NCI-H2227 (cell line): Measurements from ENCODE around the gene YIF1A.
"Not testable (repeated sequence)": the region's sequence is repeated elsewhere in the genome, so short reads cannot be mapped to it uniquely, and the experiment has no call there.

Experiments
- DNase-seq: peaks from one replicate; lab custom pipeline; 2025; ENCODE audit not compliant: unreplicated experiment; lab: John Stamatoyannopoulos, UW

Gene YIF1A

GRCh38 chr11:66311965-66312548 is 23.1 kb upstream of the YIF1A start:
- peak; percentile 97 for DNase-seq

GRCh38 chr11:66311470-66311964 is 22.6 kb upstream of the YIF1A start:
- DNase-seq = no peak

- DNase-seq = not testable (repeated sequence)
Measured at GRCh38 chr11:66310803-66311440, 22.0 kb upstream of the YIF1A start.

GRCh38 chr11:66310324-66310723 is 21.4 kb upstream of the YIF1A start:
- DNase-seq = no peak

- DNase-seq = no peak
Measured at GRCh38 chr11:66309475-66309874, 20.5 kb upstream of the YIF1A start.

GRCh38 chr11:66302656-66303055 is 13.7 kb upstream of the YIF1A start:
- no peak for DNase-seq

- no peak for DNase-seq
Measured at GRCh38 chr11:66299186-66299585, 10.2 kb upstream of the YIF1A start.

GRCh38 chr11:66297610-66298009 is 8.7 kb upstream of the YIF1A start:
- DNase-seq = no peak

GRCh38 chr11:66294626-66295620 is 6.0 kb upstream of the YIF1A start:
- DNase-seq = no peak

- no peak for DNase-seq
Measured at GRCh38 chr11:66293777-66294625, 5.1 kb upstream of the YIF1A start.

GRCh38 chr11:66293352-66293751 is 4.4 kb upstream of the YIF1A start:
- DNase-seq = no peak

- no peak for DNase-seq
Measured at GRCh38 chr11:66292543-66293332, 3.8 kb upstream of the YIF1A start.

- DNase-seq = peak; percentile 63
Measured at GRCh38 chr11:66291706-66292542, 3.0 kb upstream of the YIF1A start, which contains the start of gene TMEM151A. Gene TMEM151A, plus strand, starts transcription at chr11:66291894. Its CDS starts 120 bp downstream, at chr11:66292014.

- peak; percentile 63 for DNase-seq
Measured at GRCh38 chr11:66291303-66291705, 2.4 kb upstream of the YIF1A start.

GRCh38 chr11:66290330-66290621 is 1.3 kb upstream of the YIF1A start:
- no peak for DNase-seq

GRCh38 chr11:66289548-66290329 is 796 bp upstream of the YIF1A start:
- DNase-seq = peak; percentile 82

- DNase-seq = no peak
Measured at GRCh38 chr11:66287889-66288670, 863 bp downstream of the YIF1A start.
